CD4-positive, alpha-beta T cell treated with Interferon gamma for 1 hour (primary cell): ENCODE results near the gene NLN.
"Not testable (repeated sequence)": the region's sequence is repeated elsewhere in the genome, so short reads cannot be mapped to it uniquely, and the experiment has no call there.

Experiments used
- DNase-seq: peaks from one replicate; pipeline ENCODE4 v3.0.0-alpha.2; 2020

The NLN gene

GRCh38 chr5:65835191-65835590 is 113.2 kb downstream of the NLN start:
- no peak for DNase-seq

GRCh38 chr5:65837139-65837538 is 115.1 kb downstream of the NLN start:
- no peak for DNase-seq

GRCh38 chr5:65839170-65839569 is 117.2 kb downstream of the NLN start:
- not testable (repeated sequence) for DNase-seq

GRCh38 chr5:65840071-65840470 is 118.1 kb downstream of the NLN start:
- no peak for DNase-seq

- DNase-seq, result not testable (repeated sequence)
Measured at GRCh38 chr5:65844763-65845162, 122.8 kb downstream of the NLN start.

GRCh38 chr5:65846101-65846500 is 124.1 kb downstream of the NLN start:
- no peak for DNase-seq

- not testable (repeated sequence) for DNase-seq
Measured at GRCh38 chr5:65847019-65847418, 125.0 kb downstream of the NLN start.

GRCh38 chr5:65849918-65850317 is 127.9 kb downstream of the NLN start:
- not testable (repeated sequence) for DNase-seq

- no peak for DNase-seq
Measured at GRCh38 chr5:65854925-65855324, 132.9 kb downstream of the NLN start.

GRCh38 chr5:65855766-65856315 is 133.8 kb downstream of the NLN start:
- no peak for DNase-seq

GRCh38 chr5:65856520-65856919 is 134.5 kb downstream of the NLN start:
- no peak for DNase-seq

GRCh38 chr5:65858316-65858715 is 136.3 kb downstream of the NLN start:
- DNase-seq, result no peak

GRCh38 chr5:65861830-65862241 is 139.8 kb downstream of the NLN start:
- DNase-seq, result no peak

GRCh38 chr5:65862384-65862783 is 140.4 kb downstream of the NLN start:
- DNase-seq, result no peak

- no peak for DNase-seq
Measured at GRCh38 chr5:65863747-65864146, 141.7 kb downstream of the NLN start.

GRCh38 chr5:65866837-65867521 is 145.0 kb downstream of the NLN start:
- no peak for DNase-seq

GRCh38 chr5:65867542-65868195 is 145.7 kb downstream of the NLN start:
- DNase-seq, result no peak

GRCh38 chr5:65868509-65868908 is 146.5 kb downstream of the NLN start:
- DNase-seq, result no peak

- no peak for DNase-seq
Measured at GRCh38 chr5:65871182-65871581, 149.2 kb downstream of the NLN start.

GRCh38 chr5:65871776-65872175 is 149.8 kb downstream of the NLN start:
- not testable (repeated sequence) for DNase-seq

GRCh38 chr5:65873181-65873750 is 151.3 kb downstream of the NLN start:
- no peak for DNase-seq

- no peak for DNase-seq
Measured at GRCh38 chr5:65874241-65874640, 152.2 kb downstream of the NLN start.

GRCh38 chr5:65876496-65876895 is 154.5 kb downstream of the NLN start:
- DNase-seq, result no peak

- no peak for DNase-seq
Measured at GRCh38 chr5:65876970-65877369, 155.0 kb downstream of the NLN start.
